ENCODE results near the gene KCNIP3.

The KCNIP3 gene

DNA sequence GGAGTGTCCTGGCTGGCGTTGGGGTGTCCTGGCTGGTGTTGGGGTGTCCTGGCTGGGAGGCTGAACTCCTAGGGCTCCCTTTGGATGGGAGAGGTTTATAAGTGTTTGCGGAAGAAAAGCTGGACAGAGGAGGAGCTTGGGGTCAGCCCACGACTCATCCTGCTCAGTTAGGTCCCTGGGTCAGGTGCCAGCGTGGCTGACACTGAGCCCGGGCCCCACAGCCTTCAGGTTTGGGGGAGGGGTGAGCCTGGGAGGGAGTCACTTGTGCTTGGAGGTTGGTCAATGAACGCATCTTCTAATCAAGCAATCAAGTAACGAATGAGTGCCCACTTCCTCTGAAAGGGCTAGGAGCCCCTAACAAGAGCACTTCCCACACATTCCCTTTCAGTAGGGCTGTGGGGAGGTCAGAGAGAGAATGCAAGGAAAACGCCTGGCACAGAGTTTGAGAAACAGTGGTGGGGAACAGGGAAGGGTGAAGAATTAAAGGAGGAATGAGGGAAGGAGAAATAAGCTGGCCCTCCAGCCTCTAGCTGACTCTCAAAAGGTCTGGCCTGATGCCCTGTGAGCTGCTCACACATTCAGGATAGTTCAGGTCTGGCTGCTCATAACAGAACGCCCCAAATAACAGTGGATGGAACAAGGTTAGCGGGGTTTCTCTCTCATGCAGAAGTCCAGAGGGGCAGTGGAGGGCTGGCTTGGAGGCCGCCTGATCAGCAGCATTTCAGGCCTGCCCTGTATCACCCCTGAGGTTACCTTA, 670 bp downstream of the KCNIP3 start:
- no peak for DNase-seq

DNA sequence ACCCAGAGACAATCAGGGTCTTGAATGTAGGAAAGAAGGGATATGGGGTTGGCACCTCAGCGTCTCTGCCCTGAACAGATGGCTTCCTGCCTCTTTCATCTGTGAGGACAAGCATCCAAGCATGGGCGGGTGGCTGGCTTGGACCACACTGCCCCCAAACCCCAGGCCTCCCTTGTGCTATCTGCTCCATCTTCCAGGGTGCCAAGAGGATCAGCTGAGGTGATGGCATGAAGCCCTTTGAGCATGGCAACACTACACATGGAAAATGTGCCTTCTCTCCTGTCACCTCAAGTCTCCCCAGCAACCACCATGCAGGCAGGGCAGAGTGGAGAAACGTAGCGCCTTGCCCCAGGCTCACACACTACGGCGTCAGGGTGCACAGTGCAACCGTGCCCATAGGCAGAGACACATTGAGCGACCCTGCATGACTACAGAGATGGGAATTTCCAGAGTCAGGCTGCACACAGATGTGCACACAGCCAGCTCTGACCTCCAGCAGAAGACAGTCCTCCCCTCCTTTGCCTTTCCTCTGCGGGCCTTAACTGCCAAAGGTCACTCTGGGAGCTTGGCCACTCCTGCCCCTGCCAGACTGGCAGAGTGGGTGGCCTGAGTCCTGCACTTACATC, 1.5 kb downstream of the KCNIP3 start:
- DNase-seq = no peak

DNA sequence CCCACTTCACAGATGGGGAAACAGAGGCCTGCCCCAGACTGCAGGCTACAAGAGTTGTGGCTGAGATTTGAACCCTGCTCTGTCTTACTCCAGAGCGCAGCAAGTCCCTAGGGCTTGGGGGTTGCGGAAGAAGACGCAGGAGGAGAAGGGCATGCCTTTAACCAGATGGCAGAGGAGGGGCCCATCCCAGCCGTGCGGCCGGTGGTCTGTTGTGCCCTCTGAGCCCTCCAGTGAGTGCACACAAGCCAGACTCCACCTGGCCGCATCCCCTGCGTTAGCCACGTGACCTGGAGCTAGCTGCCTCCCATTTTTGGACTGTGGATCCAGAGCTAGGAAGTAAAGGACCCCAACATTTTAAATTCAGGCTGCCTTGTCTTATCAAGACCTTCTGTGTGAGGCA, 2.8 kb downstream of the KCNIP3 start:
- no peak for DNase-seq

DNA sequence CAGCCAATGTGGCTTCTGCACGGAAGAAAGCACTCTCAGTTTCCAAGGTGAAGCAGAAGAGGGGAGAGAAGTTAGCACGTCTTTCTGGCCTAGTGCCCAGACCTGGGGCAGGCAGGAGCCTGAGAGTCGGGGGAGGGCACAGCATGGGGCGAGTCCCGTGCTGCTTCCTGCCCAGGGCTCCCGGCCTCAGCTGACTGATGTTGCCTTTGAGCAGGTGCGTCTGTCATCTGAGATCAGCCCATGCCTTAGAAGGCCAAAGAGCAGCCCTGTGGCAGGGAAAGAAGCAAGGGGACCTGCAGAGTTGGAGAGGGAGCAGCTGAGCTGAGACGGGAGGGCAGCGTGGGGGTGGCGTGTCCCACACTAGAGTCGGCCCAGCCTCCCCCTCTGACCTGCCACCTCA, 3.3 kb downstream of the KCNIP3 start:
- DNase-seq = peak; percentile 26

DNA sequence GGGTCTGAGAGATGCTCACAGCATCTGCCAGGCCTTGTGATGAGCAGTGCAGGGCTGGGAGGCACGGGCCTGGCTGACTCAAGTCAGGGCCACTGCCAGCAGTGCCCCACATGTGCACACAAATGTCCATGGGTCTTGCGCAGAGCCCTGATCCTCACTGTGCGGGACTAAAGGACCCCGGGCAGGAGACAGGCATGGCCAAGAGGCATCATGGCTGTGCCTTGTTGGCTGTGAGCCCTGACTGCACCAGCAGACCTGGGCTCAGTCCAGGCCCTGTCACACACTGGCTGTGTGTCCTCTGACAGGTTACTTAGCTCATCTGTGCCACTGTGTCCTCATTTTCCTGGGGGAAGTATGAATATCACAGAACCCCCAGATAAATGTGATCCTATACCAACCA, 4.0 kb downstream of the KCNIP3 start:
- DNase-seq = no peak

DNA sequence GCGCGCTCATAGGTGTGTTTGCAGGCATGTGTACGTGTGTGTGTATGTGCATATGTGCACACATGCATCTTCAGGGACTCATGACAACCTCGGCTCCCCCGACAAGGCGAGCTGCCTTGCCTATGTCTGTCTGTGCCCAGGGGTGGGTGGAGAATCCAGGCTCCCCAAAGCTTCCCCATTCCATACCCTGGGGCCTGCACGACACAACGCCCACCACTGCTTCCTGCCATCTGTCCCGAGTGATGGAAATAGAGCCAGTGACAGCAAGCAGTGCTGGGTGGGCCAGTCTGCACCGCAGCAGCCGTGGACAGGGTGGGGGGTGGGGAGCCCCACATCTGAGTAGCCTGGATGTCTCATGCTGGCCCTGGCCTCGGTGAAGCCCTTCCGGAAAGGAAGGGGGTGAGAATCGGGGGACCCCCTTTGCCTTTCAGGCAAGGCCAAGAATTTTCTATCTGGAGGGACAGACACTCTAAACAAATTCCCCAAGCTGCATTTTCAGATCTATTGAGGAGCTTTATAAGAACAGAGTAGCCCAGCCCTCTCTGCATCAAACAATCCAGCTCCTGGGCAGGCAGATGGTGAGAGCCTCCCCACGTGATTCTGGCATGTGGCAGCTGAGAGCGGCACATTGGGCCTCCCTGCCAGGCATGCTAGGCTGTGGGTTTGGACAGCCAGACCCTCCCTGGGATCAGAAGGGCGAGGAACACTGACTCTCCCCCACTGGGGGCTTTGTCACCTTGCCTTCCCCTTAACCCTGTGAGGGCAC, 4.9 kb downstream of the KCNIP3 start:
- DNase-seq = no peak

DNA sequence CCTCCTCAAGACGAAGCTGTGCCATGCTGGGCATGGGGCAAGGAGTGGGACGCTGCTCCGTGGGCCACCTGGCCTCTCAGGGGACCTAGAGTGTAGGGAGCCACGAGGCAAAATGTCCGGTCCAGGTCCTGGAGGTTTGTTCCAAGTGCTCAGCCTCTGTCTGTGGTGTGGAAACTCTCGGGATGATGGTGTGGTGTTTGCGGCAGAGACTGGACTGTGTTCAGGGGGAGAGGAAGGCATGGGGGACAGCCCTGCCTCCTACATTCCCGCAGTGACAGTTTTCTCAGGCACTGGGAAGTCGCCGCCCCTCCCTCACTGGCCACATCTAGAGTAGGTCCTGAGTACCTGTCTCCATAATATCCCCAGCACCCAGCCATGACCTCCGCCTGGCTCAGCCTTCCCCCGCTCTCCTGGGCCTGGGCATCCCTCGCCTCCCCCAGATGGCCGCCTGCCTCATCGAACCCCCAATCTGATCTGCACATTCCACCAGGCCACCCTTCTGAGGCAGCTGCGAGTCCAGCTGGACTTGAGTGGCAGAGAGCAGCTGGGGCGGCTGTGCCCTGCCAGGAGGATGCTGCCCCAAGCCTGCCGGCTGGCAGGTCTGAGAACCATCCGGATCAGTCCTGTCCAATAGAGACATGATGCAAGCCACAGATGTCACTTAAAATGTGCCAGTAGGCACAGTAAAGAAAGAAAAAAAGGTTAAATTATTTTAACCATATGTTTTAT, 6.2 kb downstream of the KCNIP3 start:
- DNase-seq = no peak

DNA sequence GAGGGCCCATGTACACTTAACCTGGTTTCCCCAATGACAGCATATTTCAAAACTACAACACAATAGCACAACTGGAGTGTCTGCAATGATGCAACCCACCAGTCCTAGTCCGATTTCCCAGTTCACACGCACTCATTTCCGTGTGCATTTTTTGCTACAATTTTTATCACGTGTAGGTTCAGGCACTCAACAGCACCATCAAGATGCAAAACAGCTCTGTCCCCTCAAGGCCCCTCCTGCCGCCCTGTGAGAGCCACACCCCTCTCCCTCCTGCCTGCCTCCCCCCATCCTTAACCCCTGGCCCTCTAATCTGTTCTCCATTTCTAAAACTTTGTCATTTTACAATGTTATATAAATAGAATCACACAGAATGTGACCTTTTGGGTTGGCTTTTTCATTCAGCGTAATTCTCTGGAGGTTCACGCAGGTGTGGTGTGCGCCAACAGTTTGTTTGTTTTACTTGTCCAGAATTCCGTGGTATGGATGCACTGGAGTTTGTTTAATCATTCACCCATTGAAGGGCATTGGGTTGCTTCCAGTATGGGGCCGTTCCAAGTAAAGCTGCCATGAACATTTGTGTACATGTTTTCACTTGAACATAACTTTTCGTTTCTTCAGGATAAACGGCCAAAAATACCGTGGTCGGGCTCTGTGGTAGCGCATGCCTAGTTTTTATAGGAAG, 8.4 kb downstream of the KCNIP3 start:
- no peak for DNase-seq

DNA sequence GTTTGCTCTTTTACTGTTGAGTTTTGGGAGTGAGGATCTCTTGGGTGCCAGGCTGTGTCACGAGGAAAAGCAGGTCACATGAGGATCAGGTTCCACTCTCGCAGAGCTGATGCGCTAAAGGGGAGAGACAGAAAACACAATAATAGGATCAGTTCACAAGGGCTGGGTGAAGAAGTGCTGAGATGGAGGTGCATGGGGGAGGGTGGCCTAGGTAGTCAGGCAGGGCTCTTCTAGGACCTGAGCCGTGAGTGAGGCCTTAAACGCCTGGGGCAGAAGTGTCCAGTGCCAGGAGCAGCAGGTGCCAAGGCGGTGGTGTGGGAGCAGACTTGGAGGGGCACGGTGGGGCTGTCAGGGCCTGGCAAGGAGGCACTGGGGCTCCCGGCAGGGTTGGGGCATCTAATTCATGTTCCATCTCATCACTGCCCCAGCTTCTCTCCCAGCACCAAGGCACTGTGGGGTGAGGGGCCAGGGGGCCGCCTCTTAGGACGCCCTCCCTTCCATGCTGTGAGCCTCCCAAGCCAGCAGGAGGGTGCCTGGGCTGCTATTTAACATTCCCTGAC, 9.3 kb downstream of the KCNIP3 start:
- no peak for DNase-seq

DNA sequence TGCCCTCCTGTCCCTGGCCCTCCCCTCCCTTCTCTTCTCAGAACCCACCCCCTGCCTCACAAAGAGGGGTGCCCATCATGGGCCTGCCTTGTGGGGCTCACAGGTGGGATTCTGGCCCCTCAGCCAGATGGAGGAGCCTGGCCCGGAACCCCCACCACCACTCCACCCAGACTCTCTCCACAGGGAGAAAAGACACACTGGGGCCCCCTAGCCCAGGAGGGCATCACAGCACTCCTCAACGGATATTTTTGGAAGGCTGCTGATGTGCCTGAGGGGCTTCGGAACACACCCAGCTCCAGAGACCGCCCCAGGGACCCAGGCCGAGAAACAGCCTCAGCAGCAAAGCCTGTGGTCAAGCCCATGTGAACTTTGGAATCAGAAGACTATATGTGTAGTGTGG, 9.9 kb downstream of the KCNIP3 start:
- no peak for DNase-seq

DNA sequence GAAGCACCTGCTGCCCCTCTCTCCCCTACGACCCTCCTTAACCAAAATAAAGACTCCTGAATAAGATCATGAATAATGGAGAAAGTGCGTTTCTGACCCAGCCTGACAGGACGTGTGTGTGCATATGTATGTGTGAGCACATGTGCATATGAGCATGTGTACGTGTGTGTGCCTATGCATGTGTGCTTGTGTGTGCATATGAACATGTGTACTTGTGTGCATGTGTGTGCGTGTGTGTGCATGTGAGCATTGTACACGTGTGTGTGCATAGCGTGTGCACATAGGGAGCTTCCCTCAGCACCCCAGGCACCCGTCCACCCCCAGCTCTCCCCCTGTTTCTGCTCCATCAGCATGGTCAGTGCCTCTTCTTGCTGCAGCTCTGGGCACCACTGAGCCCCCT, 10.7 kb downstream of the KCNIP3 start:
- DNase-seq = no peak

DNA sequence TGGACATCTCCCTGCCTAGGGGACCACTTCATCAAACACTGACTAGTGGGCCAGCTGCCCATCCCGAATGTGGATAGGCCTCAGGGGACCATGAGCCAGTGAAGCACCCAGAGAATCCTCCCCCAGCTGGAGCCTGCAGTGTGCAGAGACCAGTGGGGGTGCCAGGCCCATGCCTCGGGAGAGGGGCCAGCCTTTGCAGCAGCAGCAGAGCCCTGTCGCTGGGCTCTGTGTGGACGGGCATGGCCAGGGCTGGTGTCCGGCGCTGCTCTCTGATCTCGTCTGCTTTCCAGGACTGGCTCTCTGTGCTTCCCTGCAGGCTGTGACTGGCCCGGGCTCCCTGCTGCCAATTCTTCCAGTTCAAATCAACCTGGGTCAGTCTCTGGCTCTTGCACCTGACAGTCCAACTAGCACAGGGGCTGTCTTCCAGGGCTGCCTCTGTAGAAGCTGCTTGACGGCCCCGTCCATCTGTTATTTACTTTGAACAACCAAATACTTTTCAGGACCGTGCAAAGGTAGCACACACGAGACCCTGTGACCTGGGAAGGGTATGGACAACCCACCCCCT, 11.4 kb downstream of the KCNIP3 start:
- DNase-seq = no peak

DNA sequence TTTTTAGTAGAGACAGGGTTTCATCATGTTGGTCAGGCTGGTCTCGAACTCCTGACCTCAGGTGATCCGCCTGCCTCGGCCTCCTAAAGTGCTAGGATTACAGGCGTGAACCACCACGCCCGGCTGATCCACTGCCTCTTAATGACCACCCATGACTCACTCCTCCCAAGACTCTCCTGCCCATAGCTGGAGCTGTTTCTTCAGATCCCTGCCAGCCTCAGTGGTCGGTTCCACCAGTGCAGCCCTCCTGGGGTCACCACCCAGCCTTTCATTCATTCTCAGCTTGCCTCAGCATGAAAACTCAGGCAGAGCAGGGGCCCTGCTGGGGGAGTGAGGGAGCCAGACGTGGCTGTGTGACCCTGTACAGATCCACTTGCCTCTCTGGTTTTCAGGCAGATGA, 12.5 kb downstream of the KCNIP3 start:
- DNase-seq = no peak

DNA sequence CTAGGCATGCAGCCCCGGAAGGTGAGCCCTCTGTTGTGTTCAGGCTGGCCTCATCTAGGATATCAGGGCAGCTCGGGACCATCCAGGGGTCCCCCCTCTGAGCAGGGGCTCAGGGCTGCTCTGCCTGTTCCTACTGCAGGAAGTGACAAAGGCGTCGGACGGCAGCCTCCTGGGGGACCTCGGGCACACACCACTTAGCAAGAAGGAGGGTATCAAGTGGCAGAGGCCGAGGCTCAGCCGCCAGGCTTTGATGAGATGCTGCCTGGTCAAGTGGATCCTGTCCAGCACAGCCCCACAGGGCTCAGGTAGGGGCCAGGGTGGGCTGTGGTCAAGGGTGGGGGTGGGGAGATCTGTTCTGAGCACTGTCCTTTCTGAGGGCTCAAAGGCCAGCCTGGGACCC, 13.1 kb downstream of the KCNIP3 start:
- no peak for DNase-seq

DNA sequence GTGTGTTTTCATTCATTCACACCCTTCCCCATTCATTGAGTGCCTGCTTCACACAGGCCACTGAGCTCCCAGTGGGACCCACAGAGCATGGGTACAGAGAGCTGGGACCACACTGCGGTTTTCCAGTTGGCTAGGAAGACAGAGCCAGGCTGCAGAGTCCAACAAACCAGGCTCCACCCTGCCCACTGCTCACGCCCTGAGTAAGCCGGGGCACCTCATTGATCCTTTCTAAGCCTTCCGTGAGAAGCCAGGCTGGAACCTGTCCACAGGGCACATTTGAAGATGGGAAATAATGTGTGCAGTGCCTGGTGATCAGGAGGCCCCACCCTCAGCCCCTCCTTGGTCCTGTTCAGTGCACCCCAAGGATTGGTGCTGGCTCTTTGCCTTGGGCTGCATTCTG, 13.5 kb downstream of the KCNIP3 start:
- no peak for DNase-seq

DNA sequence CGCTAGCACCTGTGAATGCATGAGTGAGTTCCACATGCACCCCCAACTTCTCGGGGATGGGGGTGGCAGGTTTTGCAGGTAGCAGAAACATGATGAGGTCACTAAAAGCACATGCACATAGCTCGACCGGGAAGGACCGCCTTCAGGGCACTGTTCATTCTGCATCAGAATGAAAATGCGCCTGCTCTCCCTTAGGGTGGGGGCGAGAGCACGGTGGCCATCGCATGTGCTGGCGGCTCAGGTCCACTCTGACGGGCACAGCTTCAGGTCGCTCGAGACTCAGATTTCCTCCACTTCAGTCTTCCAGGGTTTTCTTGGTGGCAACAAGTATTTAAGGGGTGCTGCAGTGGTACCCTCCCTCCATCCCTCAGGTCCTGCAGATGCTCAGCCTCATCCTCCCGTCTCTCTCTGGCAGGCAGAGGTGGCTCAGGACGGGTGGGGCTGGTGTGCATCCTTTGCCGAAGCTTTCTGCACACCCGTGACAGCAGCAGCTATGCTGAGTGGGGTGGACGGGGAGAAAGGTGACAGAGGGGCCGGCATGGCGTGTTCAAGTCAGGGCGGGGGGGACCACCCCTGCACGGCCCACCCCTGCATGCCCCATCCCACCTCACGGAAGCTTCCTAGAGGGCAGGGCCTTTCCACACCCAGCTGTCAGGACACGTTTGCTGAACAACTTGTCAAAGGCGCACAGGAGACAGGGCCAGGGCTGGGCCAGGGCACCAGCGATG, 14.8 kb downstream of the KCNIP3 start:
- no peak for DNase-seq

DNA sequence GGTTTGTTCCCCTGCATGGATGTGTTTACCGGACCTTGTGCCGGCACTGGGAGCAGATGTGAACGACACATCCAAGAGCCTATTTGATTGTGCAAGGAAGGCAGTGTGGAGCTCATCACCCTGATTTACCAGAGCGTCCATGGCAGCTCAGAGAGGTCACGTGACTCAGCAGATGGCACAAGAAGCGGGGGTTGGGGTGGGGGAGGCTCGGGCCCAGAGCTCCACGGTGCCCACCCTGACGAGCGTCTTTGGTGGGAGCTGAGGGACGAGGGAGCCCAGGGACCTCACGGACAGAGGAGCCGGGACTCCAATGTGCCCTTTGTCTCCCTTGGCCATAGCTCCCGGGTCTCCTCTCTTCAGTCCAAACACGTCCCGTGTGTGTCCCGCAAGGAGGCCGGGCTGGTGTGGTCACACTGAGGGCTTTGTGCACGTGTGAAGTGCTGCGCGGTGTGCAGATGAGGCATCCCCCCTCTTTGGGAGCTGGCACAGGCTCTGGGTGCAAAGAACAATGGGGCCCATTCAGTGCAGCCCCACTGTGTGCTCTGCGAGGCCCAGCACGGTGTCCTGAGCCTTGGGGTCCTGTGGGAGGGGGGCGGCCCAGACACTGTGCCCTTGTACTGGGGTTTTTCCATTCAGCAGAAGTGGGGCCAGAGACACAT, 15.5 kb downstream of the KCNIP3 start:
- no peak for DNase-seq

DNA sequence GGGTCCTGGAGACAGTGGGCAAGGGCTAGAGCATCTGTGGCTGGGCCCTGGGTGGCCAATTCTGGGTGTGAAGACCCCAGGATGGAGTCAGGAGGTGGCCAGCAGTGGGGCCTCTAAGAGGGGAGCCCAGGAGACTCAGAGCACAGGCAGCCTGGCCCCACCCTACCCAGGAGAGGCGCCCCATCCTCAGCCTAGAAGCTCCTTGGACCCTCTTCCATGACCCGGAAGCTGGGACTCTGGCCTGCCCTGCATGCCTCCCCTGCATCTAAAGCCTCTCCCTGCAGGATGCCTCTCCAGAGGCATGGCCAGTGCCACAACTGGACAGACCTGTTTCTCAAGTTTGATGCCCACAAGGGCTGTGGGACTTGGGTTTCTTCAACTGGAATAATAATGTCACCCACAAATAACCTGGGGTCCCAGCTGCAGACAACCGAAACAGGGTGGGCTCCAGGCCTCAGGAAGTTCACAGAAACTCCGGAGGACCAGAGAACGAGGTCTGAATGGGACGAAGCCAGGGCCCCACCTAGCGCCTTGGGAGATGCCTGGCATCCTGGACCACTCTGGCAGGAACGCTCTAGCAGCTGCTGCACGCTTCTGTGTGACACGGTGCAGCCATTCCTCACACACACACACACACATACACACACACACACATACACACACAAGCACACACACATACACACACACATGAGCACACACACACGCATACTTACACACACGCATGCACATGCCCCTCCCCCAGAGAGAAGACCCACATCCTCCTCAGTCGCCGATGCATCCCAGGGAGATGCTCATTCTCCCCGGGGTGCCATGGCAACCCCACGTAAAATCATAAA, 16.4 kb downstream of the KCNIP3 start:
- no peak for DNase-seq

DNA sequence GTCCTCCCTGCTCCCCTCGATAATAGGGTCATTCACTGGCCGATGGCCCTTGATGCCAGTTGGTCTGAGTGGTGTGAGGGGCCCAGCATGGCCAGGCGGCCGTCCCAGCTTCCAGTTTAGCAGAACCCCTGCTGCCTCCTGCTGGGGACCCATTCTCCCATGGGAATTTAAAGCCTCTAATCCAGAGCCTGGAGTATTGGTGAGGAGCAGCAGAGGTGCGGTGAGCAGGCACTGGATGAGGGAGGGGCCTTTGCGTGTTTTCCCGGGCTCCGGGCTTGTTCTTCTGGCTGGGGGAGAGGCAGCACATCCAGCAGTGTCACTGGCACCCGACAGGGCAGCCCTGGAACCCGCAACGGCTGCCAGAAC, 17.4 kb downstream of the KCNIP3 start:
- no peak for DNase-seq
